Measurements from ENCODE around the gene FBL. TPM values are rescaled to one million over a fixed set of nuclear protein-coding genes. Genes with fewer than 3 reads are reported as not detected.

Gene FBL
- total and polyA plus RNA-seq, 2 of the 8 experiments (the other 6 are each of a cell fraction or from before 2014, with no cell fraction given), result 790 to 1,361 TPM

- H3K4ac ChIP-seq (replicated peaks; ENCODE audit: insufficient read length, low read depth, low read length), result no peak overlapping the region
- H3K27me3 ChIP-seq (replicated peaks in 1 of 4; ENCODE audit: control insufficient read depth in 3 of 4, extremely low read depth in 1 of 4, insufficient read depth in 3 of 4, low read length in 3 of 4), result peaks cover 0 to 2% (median 0%) of the 10 kb centered on the region in 4 experiments; a peak in 1 of 7 replicates
- no peak overlapping the region for H3K18ac ChIP-seq (ENCODE audit: extremely low read depth, low read length)
- no peak overlapping the region for H3K4me2 ChIP-seq (ENCODE audit: insufficient read depth in 1 of 2, low read depth in 2 of 2, low read length in 2 of 2)
- H2BK12ac ChIP-seq (ENCODE audit: low read depth, low read length), result no peak overlapping the region
- no peak overlapping the region for H2AFZ ChIP-seq (ENCODE audit: low read length)
- CTCF ChIA-PET (ENCODE audit: partially characterized antibody), result interaction anchor here (2.1 to 10.5 kb wide), 3 partner anchors 16 to 134 kb away, joined by 8 to 75 read pairs (median 12); no protein-coding TSS in a partner anchor
- H3K14ac ChIP-seq (ENCODE audit: insufficient read length), result no peak overlapping the region
- no peak overlapping the region for H3K56ac ChIP-seq (replicated peaks; ENCODE audit: insufficient read length, low read depth, low read length)
- POLR2A ChIA-PET (ENCODE audit: partially characterized antibody), result no interaction called here
- H4K91ac ChIP-seq (replicated peaks; ENCODE audit: insufficient read length, low read length), result no peak overlapping the region
- no peaks in the 10 kb centered on the region for H3K79me1 ChIP-seq (ENCODE audit: low read depth, low read length)
- H2AK5ac ChIP-seq (ENCODE audit: low read depth, low read length), result no peak overlapping the region
- no peaks in the 10 kb centered on the region; the same call in 1 of the 2 replicates for H3K23me2 ChIP-seq (ENCODE audit: low read depth, low read length)
- no peaks in the 10 kb centered on the region for H3K79me2 ChIP-seq (ENCODE audit: control insufficient read depth in 1 of 2, insufficient read depth in 2 of 2, low read length in 2 of 2)
- no peak for TF ChIP-seq GABPA (IDR thresholded peaks at IDR 0.05; ENCODE audit: borderline replicate concordance, insufficient read depth, low read length)
- no peak for TF ChIP-seq HDAC6 (IDR thresholded peaks at IDR 0.05; ENCODE audit: low read depth, low read length)
- no peak for TF ChIP-seq KDM4A (IDR thresholded peaks at IDR 0.05; ENCODE audit: low read depth, low read length, severe bottlenecking)
- TF ChIP-seq MAX (IDR thresholded peaks at IDR 0.05), result no peak
- H4K20me1 ChIP-seq (replicated peaks in 1 of 2; ENCODE audit: control insufficient read depth in 1 of 2, insufficient read depth in 2 of 2, low read length in 2 of 2), result peaks cover 0 to 3% of the 10 kb centered on the region in 2 experiments
- H2BK20ac ChIP-seq (ENCODE audit: low read length), result no peak overlapping the region
- 70% methylated on average over 5 of the region's 5 CpGs; no CpG with 5 or more reads in 1 of the 2 experiments for WGBS, 2 experiments (ENCODE audit: extremely low coverage in 1 of 2, insufficient coverage in 1 of 2, insufficient read length in 1 of 2, insufficient replicate concordance in 2 of 2, low coverage in 1 of 2, low lambda C conversion rate in 2 of 2, missing lambda C conversion rate in 1 of 2)
- H2BK5ac ChIP-seq (ENCODE audit: low read depth, low read length), result no peak overlapping the region
- H4K8ac ChIP-seq (ENCODE audit: extremely low read depth, insufficient read depth, low read length), result no peak overlapping the region
- no peak overlapping the region for H3K27ac ChIP-seq (ENCODE audit: low read depth, low read length)
- H4K5ac ChIP-seq (ENCODE audit: insufficient read length, low read depth, low read length), result no peak overlapping the region
- peaks cover 0 to 4% (median 0%) of the 10 kb centered on the region in 4 experiments; a peak in 3 of 7 replicates for H3K4me1 ChIP-seq (replicated peaks in 1 of 4; ENCODE audit: control insufficient read depth in 3 of 4, insufficient read depth in 4 of 4, low read length in 3 of 4)
- DNase-seq (ENCODE audit: low read depth in 1 of 2, low spot score in 2 of 2) (no peak), FAIRE-seq (no peak)
- no peak overlapping the region for H3K23ac ChIP-seq (ENCODE audit: insufficient read length)
- H3K9ac ChIP-seq (replicated peaks in 1 of 4; ENCODE audit: extremely low read depth in 1 of 4, low read depth in 3 of 4, low read length in 3 of 4), result no peak overlapping the region
- no peak overlapping the region for H3K4me3 ChIP-seq (ENCODE audit: extremely low read depth in 1 of 4, insufficient read depth in 2 of 4, low read depth in 3 of 4, low read length in 4 of 4)
- no peak overlapping the region for H2BK120ac ChIP-seq (replicated peaks; ENCODE audit: low read depth, low read length)
- H3K36me3 ChIP-seq (ENCODE audit: control insufficient read depth in 2 of 4, insufficient read depth in 4 of 4, low read length in 3 of 4), result no peaks in the 10 kb centered on the region
- H2BK15ac ChIP-seq (ENCODE audit: low read length), result no peak overlapping the region
- 0 out of 4 replicates have a peak, but pooled peaks cover 0 to 3% of the 10 kb centered on the region in 2 experiments for H3K9me3 ChIP-seq (ENCODE audit: insufficient read depth in 2 of 2, low read depth in 1 of 2, low read length in 1 of 2)
Measured at GRCh38 chr19:39807846-39808364, 38.3 kb downstream of the FBL start.
